ENCODE results near the gene SP3. TPM values are rescaled to one million over a fixed set of nuclear protein-coding genes. Genes with fewer than 3 reads are reported as not detected.

Gene SP3
- total and polyA plus RNA-seq, 2 of the 8 experiments (the other 6 are each of a cell fraction or from before 2014, with no cell fraction given) = 31.0 to 92.1 TPM

DNA sequence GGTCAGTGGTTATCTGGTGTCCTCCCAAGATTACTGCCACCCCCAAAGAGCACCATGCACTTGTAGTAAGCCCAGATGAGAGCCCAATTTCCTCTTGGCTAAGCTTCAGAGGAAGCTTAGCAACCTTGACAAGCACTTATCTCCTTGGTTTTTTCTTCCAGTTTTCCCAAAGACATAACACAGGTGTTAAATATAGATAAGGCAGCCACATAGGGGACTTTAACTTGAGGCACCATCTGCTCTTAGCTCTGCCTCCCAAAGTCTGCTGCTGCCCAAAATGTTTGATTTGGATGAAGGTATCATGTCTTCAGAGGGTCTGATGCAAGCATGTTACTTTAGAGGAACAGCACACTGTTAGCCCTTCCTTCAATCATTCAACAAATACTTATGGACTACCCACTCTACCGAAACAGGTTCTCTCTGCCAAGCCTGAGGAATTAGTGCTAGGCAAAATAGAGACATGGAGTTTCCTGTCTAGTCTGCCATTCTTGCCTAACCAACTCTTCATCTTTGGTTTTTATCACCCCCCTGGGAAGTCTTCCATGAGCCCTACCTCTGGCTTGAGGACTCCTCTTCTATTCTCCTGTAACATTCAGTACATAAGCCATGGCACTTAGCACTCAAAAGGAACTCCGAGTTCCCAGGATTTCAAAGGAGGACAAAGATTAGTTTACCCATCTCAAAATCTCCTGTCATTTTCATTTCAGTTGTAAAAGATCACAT lies 73.7 kb downstream of the SP3 start:
- CTCF ChIA-PET (ENCODE audit: partially characterized antibody) = interaction anchor here (0.8 to 1.7 kb wide), 3 partner anchors 9 to 312 kb away, joined by 3 to 9 read pairs (median 6); no protein-coding TSS in a partner anchor
- H3K4me2 ChIP-seq (ENCODE audit: insufficient read depth in 1 of 2, low read depth in 2 of 2, low read length in 2 of 2) = no peak overlapping the region
- no peak for TF ChIP-seq BRCA1 (IDR thresholded peaks at IDR 0.05; ENCODE audit: low read depth, low read length)
- no peak for TF ChIP-seq POLR2AphosphoS5 (IDR thresholded peaks at IDR 0.05; ENCODE audit: low read depth, low read length)
- TF ChIP-seq GTF2F1 (IDR thresholded peaks at IDR 0.05; ENCODE audit: borderline replicate concordance, low read depth, low read length) = no peak
- TF ChIP-seq ZNF274 (IDR thresholded peaks at IDR 0.05; ENCODE audit: borderline replicate concordance, extremely low read depth, low read length) = no peak
- TF ChIP-seq EP300 (IDR thresholded peaks at IDR 0.05; ENCODE audit: borderline replicate concordance in 1 of 2, low read depth in 2 of 2, low read length in 2 of 2) = no peak
- no peak for TF ChIP-seq BCL11A (IDR thresholded peaks at IDR 0.05; ENCODE audit: low read depth in 2 of 2, low read length in 2 of 2)
- TF ChIP-seq SP2 (IDR thresholded peaks at IDR 0.05; ENCODE audit: low read length) = no peak
- no peak for TF ChIP-seq CBX8 (IDR thresholded peaks at IDR 0.05; ENCODE audit: borderline replicate concordance, low read depth, low read length)
- no peak for TF ChIP-seq NANOG (IDR thresholded peaks at IDR 0.05; ENCODE audit: insufficient read depth, low read depth, low read length, poor library complexity, severe bottlenecking)
- no peak for TF ChIP-seq EGR1 (IDR thresholded peaks at IDR 0.05; ENCODE audit: borderline replicate concordance, low read depth, low read length)
- TF ChIP-seq EZH2 (IDR thresholded peaks at IDR 0.05; ENCODE audit: low read depth, low read length, severe bottlenecking) = no peak
- no peak for TF ChIP-seq CHD2 (IDR thresholded peaks at IDR 0.05; ENCODE audit: low read length)
- no peak for TF ChIP-seq JUN (IDR thresholded peaks at IDR 0.05; ENCODE audit: low read depth, low read length)

More for the DNA sequence above, 73.7 kb downstream of the SP3 start:
- no peak overlapping the region for H2BK15ac ChIP-seq (ENCODE audit: low read length)
- no peak overlapping the region for H2BK5ac ChIP-seq (ENCODE audit: low read depth, low read length)
- H3K14ac ChIP-seq (ENCODE audit: insufficient read length) = no peak overlapping the region
- H3K27ac ChIP-seq (ENCODE audit: low read depth, low read length) = no peak overlapping the region
- no peak overlapping the region for H3K4me3 ChIP-seq (ENCODE audit: extremely low read depth in 1 of 4, insufficient read depth in 2 of 4, low read depth in 3 of 4, low read length in 4 of 4)
- no peaks in the 10 kb centered on the region for H3K36me3 ChIP-seq (ENCODE audit: control insufficient read depth in 2 of 4, insufficient read depth in 4 of 4, low read length in 3 of 4)
- POLR2A ChIA-PET (ENCODE audit: partially characterized antibody) = interaction anchor here (0.7 to 1.0 kb wide), 2 partner anchors 149 to 890 kb away, joined by 3 read pairs; no protein-coding TSS in a partner anchor
- no peak overlapping the region for H3K56ac ChIP-seq (replicated peaks; ENCODE audit: insufficient read length, low read depth, low read length)
- H2BK20ac ChIP-seq (ENCODE audit: low read length) = no peak overlapping the region
- no peak overlapping the region for H3K9ac ChIP-seq (replicated peaks in 1 of 4; ENCODE audit: extremely low read depth in 1 of 4, low read depth in 3 of 4, low read length in 3 of 4)
- no peaks in the 10 kb centered on the region for H3K23me2 ChIP-seq (ENCODE audit: low read depth, low read length)
- H3K27me3 ChIP-seq (replicated peaks in 1 of 4; ENCODE audit: control insufficient read depth in 3 of 4, extremely low read depth in 1 of 4, insufficient read depth in 3 of 4, low read length in 3 of 4) = no peaks in the 10 kb centered on the region
- H4K8ac ChIP-seq (ENCODE audit: extremely low read depth, insufficient read depth, low read length) = no peak overlapping the region
- H4K91ac ChIP-seq (replicated peaks; ENCODE audit: insufficient read length, low read length) = no peak overlapping the region
- WGBS, 2 experiments (ENCODE audit: extremely low coverage in 1 of 2, insufficient coverage in 1 of 2, insufficient read length in 1 of 2, insufficient replicate concordance in 2 of 2, low coverage in 1 of 2, low lambda C conversion rate in 2 of 2, missing lambda C conversion rate in 1 of 2) = 82% methylated on average over 2 of the region's 2 CpGs; no CpG with 5 or more reads in 1 of the 2 experiments
- H3K4me1 ChIP-seq (replicated peaks in 1 of 4; ENCODE audit: control insufficient read depth in 3 of 4, insufficient read depth in 4 of 4, low read length in 3 of 4) = no peaks in the 10 kb centered on the region
- FAIRE-seq (no peak), DNase-seq (ENCODE audit: low read depth in 1 of 2, low spot score in 2 of 2) (no peak)
- no peak overlapping the region for H2BK120ac ChIP-seq (replicated peaks; ENCODE audit: low read depth, low read length)
- H2AK5ac ChIP-seq (ENCODE audit: low read depth, low read length) = no peak overlapping the region
- H3K23ac ChIP-seq (ENCODE audit: insufficient read length) = no peak overlapping the region
- no peak overlapping the region for H3K18ac ChIP-seq (ENCODE audit: extremely low read depth, low read length)
- H4K5ac ChIP-seq (ENCODE audit: insufficient read length, low read depth, low read length) = no peak overlapping the region
- no peaks in the 10 kb centered on the region for H3K79me1 ChIP-seq (ENCODE audit: low read depth, low read length)
- H3K4ac ChIP-seq (replicated peaks; ENCODE audit: insufficient read length, low read depth, low read length) = no peak overlapping the region
- no peaks in the 10 kb centered on the region for H4K20me1 ChIP-seq (replicated peaks in 1 of 2; ENCODE audit: control insufficient read depth in 1 of 2, insufficient read depth in 2 of 2, low read length in 2 of 2)
- peaks cover 9 to 14% of the 10 kb centered on the region in 2 experiments for H3K9me3 ChIP-seq (ENCODE audit: insufficient read depth in 2 of 2, low read depth in 1 of 2, low read length in 1 of 2)
- H2BK12ac ChIP-seq (ENCODE audit: low read depth, low read length) = no peak overlapping the region
- H3K79me2 ChIP-seq (ENCODE audit: control insufficient read depth in 1 of 2, insufficient read depth in 2 of 2, low read length in 2 of 2) = no peaks in the 10 kb centered on the region
- no peak overlapping the region for H2AFZ ChIP-seq (ENCODE audit: low read length)

Measured in H1 (cell line).